Renal cortical epithelial cell (primary cell): ENCODE data around the gene MAP4K1. TPM values are rescaled to one million over a fixed set of nuclear protein-coding genes. Genes with fewer than 3 reads are reported as not detected.
"Not testable (repeated sequence)": the region's sequence is repeated elsewhere in the genome, so short reads cannot be mapped to it uniquely, and the experiment has no call there.

Experiments used
- DNase-seq: peaks from one replicate; pipeline ENCODE4 v3.0.0-alpha.2; 2011; ENCODE audit warnings: low read depth
- total RNA-seq: library from RNA; depleted of rRNA; stranded (reverse); fragments of >200 nt; gene quantifications from 2 replicates; pipeline ENCODE4 v1.2.3, GENCODE V29; 2014

The MAP4K1 gene
- total RNA-seq, 1 donor from 2014 or later: 0.25 TPM

GRCh38 chr19:38624822-38625221 lies 7.1 kb upstream of the MAP4K1 start:
- no peak for DNase-seq

DNA sequence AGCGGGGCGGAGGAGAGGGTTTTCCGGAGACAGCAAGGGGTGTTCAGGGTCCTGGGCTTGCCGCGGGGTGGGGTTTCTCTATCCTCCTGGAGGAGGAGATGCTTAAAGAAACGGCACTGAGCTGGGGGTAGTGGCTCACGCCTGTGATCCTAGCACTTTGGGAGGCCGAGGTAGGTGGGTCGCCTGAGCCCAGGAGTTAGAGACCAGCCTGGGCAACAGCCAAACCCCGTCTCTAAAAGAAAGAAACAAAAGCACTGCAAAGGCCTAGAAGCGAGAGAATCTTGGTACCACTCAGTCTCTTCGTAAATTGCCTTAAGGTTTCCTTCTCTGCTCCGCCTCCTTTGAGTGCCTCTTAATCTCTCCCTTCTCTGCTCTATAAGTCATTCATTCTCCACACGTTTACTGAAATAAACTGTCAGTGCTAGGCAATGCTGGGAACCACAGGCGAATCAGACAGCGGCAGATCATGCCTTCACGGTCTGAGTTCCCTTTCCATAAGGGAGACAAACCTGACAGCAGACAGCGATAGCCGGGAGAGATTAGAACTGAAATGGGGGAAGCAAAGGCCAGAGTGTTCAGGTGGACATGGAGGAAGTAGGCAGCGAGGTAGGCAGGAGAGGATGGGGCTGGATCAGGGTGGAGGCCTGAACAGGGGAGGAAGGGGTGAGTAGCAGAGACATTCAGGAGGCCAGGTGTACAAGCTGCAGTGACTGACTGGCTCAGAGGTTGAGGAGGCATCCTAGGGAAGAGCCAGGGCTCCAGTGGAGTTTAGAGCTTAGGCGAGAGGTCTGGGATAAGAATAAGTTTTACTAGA lies 1.8 kb upstream of the MAP4K1 start:
- DNase-seq: no peak

- DNase-seq: peak; percentile 98
Observed at GRCh38 chr19:38618590-38619360, 1.0 kb upstream of the MAP4K1 start, which contains the start of gene EIF3K. Gene EIF3K (plus strand): TSS chr19:38619188. CDS start chr19:38619269, 81 bp downstream.

GRCh38 chr19:38617283-38617763 lies 430 bp downstream of the MAP4K1 start:
- no peak for DNase-seq

DNA sequence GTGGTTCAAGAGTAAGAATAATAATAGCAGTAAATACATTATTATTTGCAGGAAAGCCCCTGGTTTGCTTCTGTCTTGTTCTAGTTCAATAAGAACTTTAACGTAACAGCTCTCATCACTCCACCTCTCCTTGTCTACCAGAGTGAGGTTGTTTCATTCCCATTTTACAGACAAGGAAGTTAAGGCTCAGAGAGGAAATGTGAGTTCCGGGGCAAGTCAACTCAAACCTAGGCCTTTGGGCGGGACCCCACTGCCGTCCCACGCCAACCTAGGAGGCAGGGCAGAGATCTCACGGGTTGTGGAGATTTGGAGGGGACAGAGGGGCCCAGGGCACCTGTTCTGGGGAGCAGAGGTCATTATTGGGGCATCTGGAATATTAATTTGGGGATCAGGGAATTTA lies 1.5 kb downstream of the MAP4K1 start:
- no peak for DNase-seq

DNA sequence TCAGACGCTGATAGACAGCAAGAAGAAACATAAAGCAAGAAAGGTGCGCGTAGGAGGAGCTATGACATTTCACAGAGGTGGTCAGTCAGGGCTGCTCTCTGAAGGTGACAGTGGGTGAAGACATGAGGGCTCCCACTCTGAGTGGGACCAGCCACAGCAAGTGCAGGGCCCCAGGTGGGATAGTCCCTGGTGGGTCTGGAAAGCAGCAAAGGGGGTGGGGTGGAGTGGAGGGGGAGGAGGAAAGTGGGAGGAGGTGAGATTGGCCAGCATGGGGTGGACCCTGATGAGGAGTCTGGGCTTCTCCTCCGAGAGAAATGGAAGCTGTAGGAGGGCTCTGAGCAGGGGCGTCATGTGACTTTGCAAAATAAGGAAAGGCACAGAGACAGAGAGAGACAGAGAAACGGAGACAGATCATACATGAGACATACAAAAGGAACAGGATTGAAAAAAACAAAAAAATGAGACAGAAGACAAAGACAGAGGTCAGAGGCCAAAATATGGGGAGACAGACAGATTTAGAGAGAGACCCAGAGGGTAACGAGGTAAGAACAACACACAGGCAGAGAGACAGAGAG lies 2.7 kb downstream of the MAP4K1 start:
- DNase-seq: no peak

DNA sequence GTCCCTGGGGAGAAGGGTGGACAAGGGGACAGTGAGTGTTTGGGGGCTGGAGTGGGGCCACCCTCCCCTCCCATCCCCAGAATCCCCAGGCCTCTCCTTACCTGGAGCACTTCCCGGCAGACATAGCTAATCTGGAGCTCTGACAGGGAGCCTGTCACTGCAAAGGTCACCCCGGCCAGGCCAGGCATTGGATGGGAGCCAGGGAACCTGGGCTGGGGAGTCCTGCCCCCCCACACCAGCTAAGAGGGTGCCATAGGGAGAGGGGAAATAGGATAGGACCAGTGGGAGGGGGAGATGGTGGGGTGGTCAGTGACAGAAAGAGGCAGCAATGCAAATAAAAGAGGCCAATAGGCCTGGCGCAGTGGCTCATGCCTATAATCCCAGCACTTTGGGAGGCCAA lies 3.5 kb downstream of the MAP4K1 start:
- no peak for DNase-seq

DNA sequence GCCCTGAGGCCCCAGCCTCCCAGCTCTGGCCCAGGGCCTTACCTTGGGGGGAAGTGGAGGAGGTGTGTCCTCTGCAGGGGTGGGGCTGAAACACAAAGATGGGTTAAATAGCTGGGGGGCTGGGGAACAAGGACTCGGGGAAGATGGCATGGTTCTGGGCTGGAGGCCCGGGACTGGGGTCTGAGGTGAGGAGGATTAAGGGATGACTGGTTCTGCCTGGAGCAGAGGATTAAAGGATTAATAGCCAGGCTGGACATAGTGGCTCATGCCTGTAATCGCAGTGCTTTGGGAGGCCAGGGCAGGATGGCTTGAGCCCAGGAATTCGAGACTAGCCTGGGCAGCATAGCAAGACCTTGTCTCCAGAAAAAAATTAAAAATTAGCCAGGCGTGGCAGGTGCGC lies 11.6 kb downstream of the MAP4K1 start:
- no peak for DNase-seq

- not testable (repeated sequence) for DNase-seq
Observed at GRCh38 chr19:38602856-38603255, 14.9 kb downstream of the MAP4K1 start.

DNA sequence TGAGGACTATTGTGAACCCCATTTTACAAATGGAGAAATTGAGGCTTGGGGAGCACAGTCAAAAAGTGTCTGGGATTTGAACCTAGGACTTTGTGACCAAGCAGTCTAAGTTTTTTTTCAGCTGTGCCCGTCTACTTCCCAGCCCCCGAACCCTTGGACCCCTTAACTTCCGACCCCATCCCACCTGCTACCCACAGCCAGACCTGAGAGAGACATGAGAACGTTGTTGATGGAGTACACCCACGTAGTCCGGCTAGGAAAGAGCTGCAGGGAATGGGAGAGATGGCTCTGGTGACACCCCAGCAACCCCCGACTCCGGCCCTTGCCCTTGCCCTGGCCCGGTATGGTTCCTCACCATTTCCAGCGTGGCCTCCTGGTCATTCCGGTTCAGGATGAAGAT lies 18.0 kb downstream of the MAP4K1 start:
- no peak for DNase-seq

GRCh38 chr19:38597075-38597474 lies 20.7 kb downstream of the MAP4K1 start:
- DNase-seq: no peak

GRCh38 chr19:38596057-38596981 lies 21.4 kb downstream of the MAP4K1 start:
- DNase-seq: peak; percentile 13

GRCh38 chr19:38592940-38593339 lies 24.8 kb downstream of the MAP4K1 start:
- no peak for DNase-seq

GRCh38 chr19:38588041-38588440 lies 29.7 kb downstream of the MAP4K1 start:
- DNase-seq: no peak

DNA sequence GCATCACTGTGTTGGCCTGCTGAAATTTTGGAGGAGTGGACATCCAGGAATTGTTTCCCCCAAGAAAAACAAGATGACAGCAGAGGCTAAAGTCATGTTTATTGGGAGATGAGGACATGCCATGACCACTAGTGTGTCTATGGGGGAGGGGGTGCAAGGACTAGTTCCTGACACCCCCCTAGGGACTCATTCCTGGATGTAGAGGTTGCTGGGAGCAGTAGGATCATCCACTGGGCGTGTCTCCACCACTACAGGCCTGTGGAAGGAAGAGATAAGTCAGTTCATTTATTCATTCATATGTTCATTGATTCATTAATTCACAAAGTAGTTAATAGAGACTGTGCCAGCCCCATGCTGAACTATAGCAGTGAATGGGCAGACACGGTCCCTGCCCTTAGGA lies 30.2 kb downstream of the MAP4K1 start:
- DNase-seq: no peak

GRCh38 chr19:38583985-38584305 lies 33.8 kb downstream of the MAP4K1 start:
- no peak for DNase-seq

DNA sequence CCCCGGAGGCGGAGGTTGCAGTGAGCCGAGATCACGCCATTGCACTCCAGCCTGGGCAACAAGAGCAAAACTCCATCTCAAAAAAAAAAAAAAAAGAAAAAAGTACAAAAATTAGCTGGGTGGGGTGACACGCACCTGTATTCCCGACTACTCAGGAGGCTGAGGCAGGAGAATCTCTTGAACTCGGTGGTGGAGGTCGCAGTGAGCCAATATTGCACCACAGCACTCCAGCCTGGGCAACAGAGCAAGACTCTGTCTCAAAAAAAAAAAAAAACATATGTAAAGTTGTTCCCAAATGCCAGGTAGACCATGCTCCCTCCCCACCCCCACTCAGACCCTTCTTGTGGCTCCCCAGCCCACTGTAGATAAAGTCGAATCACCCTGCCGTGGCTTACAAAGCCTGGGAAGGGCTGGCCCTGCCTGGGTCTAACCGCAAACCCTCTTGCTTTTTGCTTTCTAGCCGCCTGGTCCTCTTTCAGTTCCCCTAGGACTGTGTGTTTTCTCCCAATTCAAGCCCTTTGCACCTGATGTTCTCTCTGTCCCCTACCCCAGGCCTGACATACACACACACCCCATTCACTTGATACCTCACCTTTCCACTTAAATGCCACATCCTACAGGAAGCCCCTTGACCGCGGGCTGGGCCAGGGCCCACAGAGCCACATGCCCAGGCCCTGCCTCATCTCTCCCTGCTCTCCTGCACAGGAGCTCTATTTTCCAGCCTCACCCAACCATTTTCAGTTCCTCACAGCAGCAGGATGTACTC lies 34.4 kb downstream of the MAP4K1 start:
- DNase-seq: no peak

DNA sequence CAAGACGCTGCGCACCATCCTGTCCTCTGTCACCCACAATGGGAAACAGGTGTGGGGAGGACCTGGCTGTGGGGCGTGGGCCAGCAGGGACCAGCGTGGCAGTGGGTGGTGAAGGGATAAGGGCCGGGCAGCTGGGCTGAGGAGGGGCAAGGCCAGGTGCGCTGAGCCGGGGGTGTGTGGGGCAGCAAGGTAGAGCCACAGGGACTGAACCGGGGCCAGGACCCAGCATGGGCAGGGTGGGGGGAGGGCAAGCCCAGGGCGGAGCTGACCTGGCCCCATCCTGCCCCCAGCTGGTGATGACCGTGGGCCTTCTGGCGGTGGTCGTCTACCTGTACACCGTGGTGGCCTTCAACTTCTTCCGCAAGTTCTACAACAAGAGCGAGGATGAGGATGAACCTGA lies 37.7 kb downstream of the MAP4K1 start:
- no peak for DNase-seq

GRCh38 chr19:38579304-38579703 lies 38.4 kb downstream of the MAP4K1 start:
- not testable (repeated sequence) for DNase-seq

DNA sequence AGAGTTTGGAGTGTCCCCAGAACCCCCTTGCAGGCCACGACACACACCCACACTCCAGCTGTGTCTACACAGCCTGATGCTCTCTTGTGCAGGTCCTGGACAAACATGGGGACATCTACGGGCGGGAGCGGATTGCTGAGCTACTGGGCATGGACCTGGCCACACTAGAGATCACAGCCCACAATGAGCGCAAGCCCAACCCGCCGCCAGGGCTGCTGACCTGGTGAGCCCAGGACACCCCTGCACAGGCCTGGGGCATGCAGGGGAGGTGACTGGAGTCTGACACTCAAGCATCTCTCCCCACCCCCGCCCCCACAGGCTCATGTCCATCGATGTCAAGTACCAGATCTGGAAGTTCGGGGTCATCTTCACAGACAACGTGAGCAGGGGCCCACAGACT lies 39.9 kb downstream of the MAP4K1 start:
- DNase-seq: no peak

DNA sequence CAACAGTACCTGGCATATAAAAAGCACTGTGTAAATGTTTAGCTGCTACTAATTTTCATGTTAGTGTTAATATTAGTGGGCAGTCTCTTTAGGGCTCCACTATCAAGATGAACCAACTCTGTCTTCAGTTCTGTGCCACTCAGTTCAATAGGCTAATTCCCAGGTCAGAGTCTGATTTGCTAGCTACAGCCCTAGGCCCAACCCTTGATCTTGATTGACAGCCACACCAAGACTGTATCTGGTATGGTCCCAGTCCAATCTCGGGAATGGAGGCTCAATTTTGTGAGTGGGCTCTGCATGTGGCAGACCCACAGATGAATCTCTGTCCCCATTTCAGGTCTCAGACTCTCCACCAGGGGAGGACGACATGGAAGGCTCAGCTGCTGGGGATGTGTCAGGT lies 46.1 kb downstream of the MAP4K1 start:
- no peak for DNase-seq
